IMR-90 (cell line): Measurements from ENCODE around the gene IGDCC3. TPM values are rescaled to one million over a fixed set of nuclear protein-coding genes. Genes with fewer than 3 reads are reported as not detected.

Experiments
- ATAC-seq: fragments of 200-7000 bp; cut with Tn5 transposase; 2 replicates; pipeline ENCODE4 v1.9.1; 2020; ENCODE audit warnings: low read depth, mild to moderate bottlenecking, moderate library complexity
- BruUV-seq: library from RNA; stranded (reverse); fragments of 400-500 nt; replicated peaks from 2 replicates; lab custom pipeline; 2021; lab: Mats Ljungman, UMichigan
- CTCF ChIA-PET: fragments of 300-600 bp; formaldehyde crosslinking; extraction: SDS; loops from one replicate; lab custom pipeline; 2021; ENCODE audit warnings: antibody characterized with exemption; lab: Yijun Ruan, JAX
- POLR2A ChIA-PET: fragments of 300-600 bp; sonication (Branson Sonifier 250); formaldehyde crosslinking; loops from one replicate; lab custom pipeline; 2022; ENCODE audit warnings: antibody characterized with exemption; ENCODE audit not compliant: unreplicated experiment; lab: Charles Lee
- DNase-seq: peaks from one replicate; pipeline ENCODE4 v3.0.0; 2013
- H2AFZ ChIP-seq: replicated peaks from 2 replicates; pipeline ENCODE3; 2013; ENCODE audit warnings: low read length, mild to moderate bottlenecking; ENCODE audit not compliant: poor library complexity
- H2AK5ac ChIP-seq: 2 replicates; pipeline ENCODE4 v1.6.1; 2013; ENCODE audit warnings: low read depth, low read length, inconsistent platforms
- H2AK9ac ChIP-seq: replicated peaks from 2 replicates; pipeline ENCODE3; 2013; ENCODE audit warnings: mild to moderate bottlenecking, low read depth, low read length, moderate library complexity; ENCODE audit not compliant: poor library complexity
- H2BK120ac ChIP-seq: 2 replicates; pipeline ENCODE4 v1.6.1; 2013; ENCODE audit warnings: low read depth, low read length, inconsistent platforms
- H2BK15ac ChIP-seq: 3 replicates; pipeline ENCODE4 v1.6.1; 2013; ENCODE audit warnings: low read depth, low read length, inconsistent platforms
- H2BK20ac ChIP-seq: 2 replicates; pipeline ENCODE4 v1.6.1; 2013; ENCODE audit warnings: low read depth, mild to moderate bottlenecking, inconsistent platforms, low read length, moderate library complexity
- H2BK5ac ChIP-seq: 2 replicates; pipeline ENCODE4 v1.6.1; 2013; ENCODE audit warnings: mild to moderate bottlenecking, low read depth, low read length, inconsistent platforms; ENCODE audit not compliant: poor library complexity, severe bottlenecking
- H3K14ac ChIP-seq: replicated peaks from 2 replicates; pipeline ENCODE4 v1.6.1; 2013; ENCODE audit warnings: low read depth, low read length, inconsistent platforms
- H3K18ac ChIP-seq: 2 replicates; pipeline ENCODE4 v1.6.1; 2013; ENCODE audit warnings: low read depth, low read length, control low read depth
- H3K23ac ChIP-seq: 2 replicates; pipeline ENCODE4 v1.6.1; 2013; ENCODE audit warnings: low read depth, low read length, inconsistent platforms
- H3K27ac ChIP-seq: 2 replicates; pipeline ENCODE4 v1.5.1; 2013; ENCODE audit warnings: mild to moderate bottlenecking, control low read depth, low read length; ENCODE audit not compliant: insufficient read depth
- H3K27me3 ChIP-seq: 2 replicates; pipeline ENCODE4 v1.6.1; 2013; ENCODE audit warnings: low read length; ENCODE audit not compliant: control insufficient read depth, insufficient read depth
- H3K36me3 ChIP-seq: 2 replicates; pipeline ENCODE4 v1.6.1; 2013; ENCODE audit warnings: low read length, mixed read lengths; ENCODE audit not compliant: control insufficient read depth, insufficient read depth
- H3K4ac ChIP-seq: 2 replicates; pipeline ENCODE4 v1.6.1; 2013; ENCODE audit warnings: low read depth, low read length, inconsistent platforms
- H3K4me1 ChIP-seq: 2 replicates; pipeline ENCODE4 v1.6.1; 2013; ENCODE audit warnings: low read length, mixed read lengths; ENCODE audit not compliant: control insufficient read depth, insufficient read depth
- H3K4me2 ChIP-seq: 2 replicates; pipeline ENCODE4 v1.6.1; 2013; ENCODE audit warnings: low read depth, mild to moderate bottlenecking, control low read depth, low read length, moderate library complexity
- H3K4me3 ChIP-seq: 2 replicates; pipeline ENCODE4 v1.5.1; 2013; ENCODE audit warnings: low read depth, mild to moderate bottlenecking, control low read depth, low read length, moderate library complexity; ENCODE audit not compliant: insufficient read depth
- H3K56ac ChIP-seq: 2 replicates; pipeline ENCODE4 v1.6.1; 2013; ENCODE audit warnings: low read length, inconsistent platforms; ENCODE audit not compliant: insufficient read depth; ENCODE audit errors: extremely low read depth
- H3K79me1 ChIP-seq, 2 experiments: 2 replicates each; pipeline ENCODE4 v1.6.1; 2013; ENCODE audit warnings: low read length in 2 of 2, inconsistent platforms in 1 of 2, low read depth in 1 of 2
- H3K9ac ChIP-seq: 2 replicates; pipeline ENCODE4 v1.6.1; 2013; ENCODE audit warnings: low read depth, low read length, control low read depth
- H3K9me1 ChIP-seq: 2 replicates; pipeline ENCODE4 v1.6.1; 2013; ENCODE audit warnings: low read length, inconsistent platforms; ENCODE audit not compliant: insufficient read depth
- H3K9me3 ChIP-seq: 2 replicates; pipeline ENCODE4 v1.6.1; 2013; ENCODE audit warnings: low read length; ENCODE audit not compliant: control insufficient read depth, insufficient read depth
- H4K20me1 ChIP-seq: 2 replicates; pipeline ENCODE4 v1.6.1; 2013; ENCODE audit warnings: low read length, inconsistent platforms; ENCODE audit not compliant: insufficient read depth
- H4K5ac ChIP-seq: 2 replicates; pipeline ENCODE4 v1.6.1; 2013; ENCODE audit warnings: mild to moderate bottlenecking, low read depth, low read length, control low read depth
- H4K8ac ChIP-seq, 2 experiments: 2 replicates each; pipeline ENCODE4 v1.6.1; 2013; ENCODE audit warnings: low read depth in 2 of 2, low read length in 2 of 2, control low read depth in 1 of 2, inconsistent platforms in 1 of 2
- H4K91ac ChIP-seq: 2 replicates; pipeline ENCODE4 v1.6.1; 2013; ENCODE audit warnings: low read depth, low read length, inconsistent platforms; ENCODE audit not compliant: insufficient read depth
- BHLHE40 ChIP-seq: fragments of 150-350 bp; IDR thresholded peaks from 2 replicates; pipeline ENCODE4 v1.6.1; 2016; ENCODE audit warnings: mild to moderate bottlenecking, low read depth, low read length
- CEBPB ChIP-seq: IDR thresholded peaks from 2 replicates; pipeline ENCODE4 v1.6.1; 2012; ENCODE audit warnings: low read depth, low read length, improper control_type of control experiment
- CHD1 ChIP-seq: IDR thresholded peaks from 2 replicates; pipeline ENCODE4 v1.6.1; 2012; ENCODE audit warnings: low read depth, low read length, improper control_type of control experiment
- CTCF ChIP-seq: conservative IDR thresholded peaks from 2 replicates; pipeline ENCODE4 v1.5.1; 2012; ENCODE audit warnings: mild to moderate bottlenecking, low read depth, low read length, improper control_type of control experiment
- ELK1 ChIP-seq: fragments of 150-350 bp; IDR thresholded peaks from 2 replicates; pipeline ENCODE4 v1.6.1; 2016; ENCODE audit warnings: low read depth, mild to moderate bottlenecking, low read length, moderate library complexity, borderline replicate concordance
- FOS ChIP-seq: fragments of 150-350 bp; IDR thresholded peaks from 2 replicates; pipeline ENCODE4 v1.6.1; 2016; ENCODE audit warnings: low read depth, low read length
- MAFK ChIP-seq: IDR thresholded peaks from 2 replicates; pipeline ENCODE4 v1.6.1; 2012; ENCODE audit warnings: low read depth, low read length, improper control_type of control experiment
- MAZ ChIP-seq: IDR thresholded peaks from 2 replicates; pipeline ENCODE4 v1.6.1; 2012; ENCODE audit warnings: low read depth, mild to moderate bottlenecking, low read length, improper control_type of control experiment, moderate library complexity, borderline replicate concordance
- MXI1 ChIP-seq: IDR thresholded peaks from 2 replicates; pipeline ENCODE4 v1.6.1; 2012; ENCODE audit warnings: low read depth, mild to moderate bottlenecking, low read length, moderate library complexity, borderline replicate concordance
- NFE2L2 ChIP-seq: fragments of 150-350 bp; IDR thresholded peaks from 2 replicates; pipeline ENCODE4 v1.6.1; 2016; ENCODE audit warnings: low read depth, mild to moderate bottlenecking, low read length
- POLR2A ChIP-seq: IDR thresholded peaks from 2 replicates; pipeline ENCODE4 v1.6.1; 2012; ENCODE audit warnings: mild to moderate bottlenecking, low read depth, low read length
- RAD21 ChIP-seq: IDR thresholded peaks from 2 replicates; pipeline ENCODE4 v1.6.1; 2012; ENCODE audit warnings: low read length, improper control_type of control experiment
- RCOR1 ChIP-seq: IDR thresholded peaks from 2 replicates; pipeline ENCODE4 v1.6.1; 2012; ENCODE audit warnings: mild to moderate bottlenecking, low read length, improper control_type of control experiment; ENCODE audit not compliant: insufficient replicate concordance
- SMC3 ChIP-seq: fragments of 150-350 bp; IDR thresholded peaks from 2 replicates; pipeline ENCODE4 v1.6.1; 2016; ENCODE audit warnings: low read depth, mild to moderate bottlenecking, antibody characterized with exemption, low read length, moderate library complexity
- WGBS, 2 experiments: methylation state at CpG; one replicate each; pipeline versions ENCODE4 v1.1.5 to v1.1.7; 2013; ENCODE audit warnings: missing lambda C conversion rate in 2 of 2; ENCODE audit not compliant: insufficient read length in 1 of 2; ENCODE audit errors: extremely low coverage in 2 of 2; 5-methylcytosine and 5-hydroxymethylcytosine counted together
- dilution Hi-C: fragments of 300-500 bp; cut with HindIII; formaldehyde crosslinking; loops from one replicate; pipeline ENCODE4 v1.14.3; 2018; ENCODE audit warnings: low sequenced_read_pairs; ENCODE audit not compliant: unreplicated experiment
- in situ Hi-C: fragments of 300-500 bp; cut with MboI; formaldehyde crosslinking; loops from 3 replicates; pipeline ENCODE4 v1.14.3; 2019; ENCODE audit warnings: low sequenced_read_pairs, inconsistent platforms, mixed read lengths
- intact Hi-C: fragments of 100-400 bp; cut with micrococcal nuclease; formaldehyde crosslinking; loops from 2 replicates; pipeline ENCODE4 v1.10.0; 2022
- polyA plus RNA-seq, 3 experiments: library from polyadenylated mRNA; depleted of rRNA; stranded (reverse); fragments of >200 nt; gene quantifications; 2 replicates each; pipeline ENCODE4 v1.2.3, GENCODE V29; 2012; ENCODE audit warnings: low replicate concordance in 1 of 3
- total RNA-seq: library from RNA; depleted of rRNA; stranded (reverse); fragments of >200 nt; gene quantifications from 2 replicates; pipeline ENCODE4 v1.2.3, GENCODE V29; 2012

Gene IGDCC3
- total and polyA plus RNA-seq, 2 of the 4 experiments (the other 2 are of a cell fraction) = 0.18 to 0.19 TPM

GRCh38 chr15:65362491-65362890 lies 15.3 kb downstream of the IGDCC3 start:
- WGBS, 2 experiments = no CpG with 5 or more reads among the region's 8 CpGs
- no peaks in the 10 kb centered on the region for H3K9me3 ChIP-seq

More at GRCh38 chr15:65362491-65362890, 15.3 kb downstream of the IGDCC3 start:
- no peak overlapping the region for H4K91ac ChIP-seq
- H2BK5ac ChIP-seq = no peak overlapping the region
- DNase-seq (no peak), ATAC-seq (no peak)
- no peak overlapping the region for H4K5ac ChIP-seq
- H2AK5ac ChIP-seq = no peak overlapping the region
- H3K14ac ChIP-seq = no peak overlapping the region
- H3K18ac ChIP-seq = no peak overlapping the region
- no peak overlapping the region for H2AK9ac ChIP-seq
- H3K23ac ChIP-seq = no peak overlapping the region
- no peaks in the 10 kb centered on the region for H3K79me1 ChIP-seq
- in situ Hi-C loops = no loop called here
- CTCF ChIA-PET = no interaction called here
- dilution Hi-C loops = no loop called here
- peaks cover 48% of the 10 kb centered on the region for H3K27me3 ChIP-seq
- no peak overlapping the region for H4K8ac ChIP-seq
- no peaks in the 10 kb centered on the region for H3K36me3 ChIP-seq
- H3K4me1 ChIP-seq = no peaks in the 10 kb centered on the region
- POLR2A ChIA-PET = no interaction called here
- no peak overlapping the region for H2BK20ac ChIP-seq
- no peak for TF ChIP-seq RAD21
- no peak for TF ChIP-seq MAZ
- TF ChIP-seq BHLHE40 = no peak
- no peak for TF ChIP-seq ELK1
- TF ChIP-seq SMC3 = no peak
- no peak for TF ChIP-seq CTCF
- TF ChIP-seq CHD1 = no peak
- TF ChIP-seq MAFK = no peak
- no peak for TF ChIP-seq MXI1
- no peak for TF ChIP-seq CEBPB
- no peak for TF ChIP-seq NFE2L2
- TF ChIP-seq RCOR1 = no peak
- no peak for TF ChIP-seq FOS
- TF ChIP-seq POLR2A = no peak
- no peak overlapping the region for H3K9ac ChIP-seq
- no peak overlapping the region for H3K4me3 ChIP-seq
- no peaks in the 10 kb centered on the region; the same call in 1 of the 2 replicates for H4K20me1 ChIP-seq
- H2BK120ac ChIP-seq = no peak overlapping the region
- H3K4me2 ChIP-seq = no peak overlapping the region
- H3K27ac ChIP-seq = no peak overlapping the region
- no peak overlapping the region for H3K56ac ChIP-seq
- intact Hi-C loops = no loop called here
- no peak overlapping the region for H2AFZ ChIP-seq
- no peak overlapping the region for H2BK15ac ChIP-seq
- no TSS peak for BruUV-seq
- no peak overlapping the region for H3K4ac ChIP-seq
- H3K9me1 ChIP-seq = no peaks in the 10 kb centered on the region
